Left ventricle myocardium inferior (tissue), 1 donor: ENCODE measurements around the gene ANO2. TPM values are rescaled to one million over a fixed set of nuclear protein-coding genes. Genes with fewer than 3 reads are reported as not detected.
"Not testable (repeated sequence)": the region's sequence is repeated elsewhere in the genome, so short reads cannot be mapped to it uniquely, and the experiment has no call there.

Experiments
- DNase-seq: peaks from one replicate; pipeline ENCODE4 v3.0.0-alpha.2; 2020
- H3K27ac ChIP-seq: fragments of 200-600 bp; replicated peaks from 2 replicates; pipeline ENCODE4 v1.8.0; 2021
- H3K27me3 ChIP-seq: fragments of 200-600 bp; 2 replicates; pipeline ENCODE4 v1.8.0; 2021; ENCODE audit warnings: low read depth
- H3K36me3 ChIP-seq: fragments of 200-600 bp; 2 replicates; pipeline ENCODE4 v1.8.0; 2021
- H3K4me1 ChIP-seq: fragments of 200-600 bp; 2 replicates; pipeline ENCODE4 v1.8.0; 2021
- H3K4me3 ChIP-seq: fragments of 200-600 bp; 2 replicates; pipeline ENCODE4 v1.8.0; 2021; ENCODE audit warnings: mild to moderate bottlenecking, moderate library complexity
- H3K9me3 ChIP-seq: fragments of 200-600 bp; replicated peaks from 2 replicates; pipeline ENCODE4 v1.8.0; 2021
- CTCF ChIP-seq: fragments of 200-600 bp; IDR thresholded peaks from 2 replicates; pipeline ENCODE4 v1.8.0; 2021; ENCODE audit warnings: antibody characterized with exemption, mild to moderate bottlenecking, borderline replicate concordance
- intact Hi-C: fragments of 100-400 bp; cut with micrococcal nuclease; formaldehyde crosslinking; loops from one replicate; pipeline ENCODE4 v1.11.0; 2022
- total RNA-seq: library from RNA; stranded (reverse); fragmentation: NEBNext Ultra II Directional; extraction: Animal tissue kit (Norgen Biotek cat#: 25700); gene quantifications from one replicate; pipeline ENCODE4 v1.2.1, GENCODE V29; 2021
- donor health status: DM: no; HTN: yes; CAD: no; lungs with severe emphysema.

The ANO2 gene
- total RNA-seq, 1 donor from 2014 or later: 13.0 TPM

- TF ChIP-seq CTCF: no peak
- Histone ChIP-seq H3K27ac (no peak overlapping the region), H3K27me3 (no peaks in the 10 kb centered on the region), H3K36me3 (no peaks in the 10 kb centered on the region), H3K9me3 (no peaks in the 10 kb centered on the region), H3K4me3 (no peak overlapping the region), H3K4me1 (peaks cover 9% of the 10 kb centered on the region)
- DNase-seq: no peak
- intact Hi-C loops: no loop called here
Observed at GRCh38 chr12:5665615-5666014, 279.4 kb downstream of the ANO2 start.

GRCh38 chr12:5661811-5662210 is 283.2 kb downstream of the ANO2 start:
- DNase-seq: peak; percentile 45
- Histone ChIP-seq H3K27me3 (peaks cover 3% of the 10 kb centered on the region), H3K4me3 (no peak overlapping the region), H3K9me3 (no peaks in the 10 kb centered on the region), H3K27ac (no peak overlapping the region), H3K36me3 (no peaks in the 10 kb centered on the region), H3K4me1 (peaks cover 15% of the 10 kb centered on the region)
- intact Hi-C loops: no loop called here
- no peak for TF ChIP-seq CTCF

DNA sequence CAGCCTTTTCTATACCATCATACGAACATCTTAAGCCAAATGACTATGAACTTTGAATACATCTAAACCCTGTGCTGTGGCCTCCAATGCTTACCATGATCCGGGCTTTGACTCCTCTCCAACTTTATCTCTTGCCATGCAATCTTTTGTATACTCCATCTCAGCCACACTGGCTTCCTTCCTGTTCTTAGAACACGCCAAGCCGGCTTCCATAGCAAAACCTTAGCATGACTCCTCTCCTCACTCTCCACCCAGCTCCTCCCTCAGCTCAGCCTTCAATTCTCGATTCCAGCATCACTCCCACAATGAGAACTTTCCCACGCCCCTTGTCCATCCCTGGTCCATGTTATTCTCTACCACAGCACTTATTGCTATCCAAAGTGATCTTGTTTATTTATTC is 284.8 kb downstream of the ANO2 start:
- no peak for DNase-seq
- intact Hi-C loops: no loop called here
- Histone ChIP-seq H3K27me3 (peaks cover 8% of the 10 kb centered on the region), H3K4me1 (peaks cover 15% of the 10 kb centered on the region), H3K36me3 (no peaks in the 10 kb centered on the region), H3K27ac (no peak overlapping the region), H3K9me3 (no peaks in the 10 kb centered on the region), H3K4me3 (no peak overlapping the region)
- TF ChIP-seq CTCF: no peak

DNA sequence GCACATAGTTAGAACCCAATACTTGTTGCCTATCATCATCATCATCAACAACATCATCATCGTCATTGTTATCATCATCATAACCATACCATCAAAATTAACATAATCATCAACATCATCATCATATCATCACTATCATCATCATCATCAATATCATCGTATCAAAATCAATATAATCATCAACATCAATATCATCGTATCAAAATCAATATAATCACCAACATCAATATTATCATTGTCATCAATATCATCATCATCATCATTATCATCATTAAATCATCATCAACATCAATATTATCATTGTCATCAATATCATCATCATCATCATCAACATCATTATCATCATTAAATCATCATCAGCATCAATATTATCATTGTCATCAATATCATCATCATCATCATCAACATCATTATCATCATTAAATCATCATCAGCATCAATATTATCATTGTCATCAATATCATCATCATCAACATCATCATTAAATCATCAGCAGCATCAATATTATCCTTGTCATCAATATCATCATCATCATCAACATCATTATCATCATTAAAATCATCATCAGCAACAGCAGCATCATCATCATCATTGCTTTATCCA is 286.6 kb downstream of the ANO2 start:
- DNase-seq, H3K36me3 ChIP-seq, intact Hi-C loops, H3K27ac ChIP-seq, H3K4me3 ChIP-seq, H3K9me3 ChIP-seq: not testable (repeated sequence)
- Histone ChIP-seq H3K4me1 (peaks cover 15% of the 10 kb centered on the region), H3K27me3 (peaks cover 19% of the 10 kb centered on the region)

- H3K27me3 ChIP-seq: peaks cover 27% of the 10 kb centered on the region
- no peak overlapping the region for H3K27ac ChIP-seq
- no peak for TF ChIP-seq CTCF
- intact Hi-C loops: no loop called here
- peaks cover 3% of the 10 kb centered on the region for H3K9me3 ChIP-seq
- H3K4me3 ChIP-seq: no peak overlapping the region
- DNase-seq: no peak
- no peaks in the 10 kb centered on the region for H3K36me3 ChIP-seq
- peaks cover 15% of the 10 kb centered on the region for H3K4me1 ChIP-seq
Observed at GRCh38 chr12:5656836-5657235, 288.2 kb downstream of the ANO2 start.

DNA sequence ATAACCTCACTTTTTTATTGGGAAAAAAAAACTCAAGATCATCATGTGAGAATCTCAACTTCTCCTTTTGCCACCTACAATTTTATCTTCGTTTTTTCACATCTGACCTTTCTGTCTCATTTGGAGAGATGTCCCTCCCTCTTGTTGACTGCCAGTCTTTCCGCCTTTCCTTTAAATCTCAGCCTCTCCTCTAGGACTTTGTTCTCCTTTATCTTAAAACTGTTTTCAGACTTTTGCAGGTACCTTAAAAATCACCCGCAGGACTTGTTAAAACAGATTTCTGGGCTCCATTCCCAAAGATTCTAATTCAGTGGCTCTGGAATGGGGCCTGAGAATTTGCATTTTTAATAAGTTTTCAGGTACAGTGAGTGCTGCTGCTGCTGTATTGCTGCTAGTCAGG is 289.9 kb downstream of the ANO2 start:
- Histone ChIP-seq H3K4me3 (no peak overlapping the region), H3K36me3 (no peaks in the 10 kb centered on the region)

More for the DNA sequence above, 289.9 kb downstream of the ANO2 start:
- Histone ChIP-seq H3K27me3 (peaks cover 31% of the 10 kb centered on the region), H3K27ac (no peak overlapping the region), H3K9me3 (peaks cover 5% of the 10 kb centered on the region), H3K4me1 (peaks cover under 1% of the 10 kb centered on the region)
- no peak for DNase-seq
- no peak for TF ChIP-seq CTCF
- intact Hi-C loops: no loop called here
